ENCODE results near the gene DOC2A. TPM values are rescaled to one million over a fixed set of nuclear protein-coding genes. Genes with fewer than 3 reads are reported as not detected.
A peak's percentile ranks its signal among the peaks of the same experiment; 100 is the strongest.

The DOC2A gene
- total RNA-seq, 2 donors from 2014 or later = 6.2 to 9.9 TPM

DNA sequence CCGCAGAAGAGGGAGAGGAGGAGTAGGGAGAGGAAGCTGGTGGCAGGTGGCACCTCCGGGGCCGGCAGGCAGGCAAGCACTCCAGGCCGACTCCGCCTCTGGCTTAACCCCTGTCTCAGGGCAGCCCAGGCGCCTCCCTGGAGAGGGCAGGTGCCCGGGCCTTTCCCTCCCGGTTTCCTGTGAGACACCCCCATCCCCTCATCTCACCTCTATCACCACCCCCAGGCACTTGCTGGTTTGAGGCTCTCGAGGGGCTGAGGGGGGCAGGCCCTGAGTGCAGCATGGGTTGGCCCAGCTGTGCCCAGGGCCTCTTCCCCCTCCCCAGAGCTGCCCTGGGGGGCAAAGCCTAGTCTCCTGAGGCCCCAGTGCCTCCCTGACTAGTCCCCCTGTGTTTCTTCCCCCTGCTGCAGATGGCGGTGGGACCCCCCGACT lies 6.0 kb downstream of the DOC2A start:
- 86 to 92% methylated on average over 5 to 9 of the region's 11 CpGs for WGBS, 2 experiments (ENCODE audit: insufficient coverage in 1 of 2, insufficient read length in 1 of 2)
- Histone ChIP-seq H3K4me1 (ENCODE audit: control insufficient read depth, insufficient read depth, low read length) (no peaks in the 10 kb centered on the region), H3K9me3 (ENCODE audit: control insufficient read depth, low read length) (no peaks in the 10 kb centered on the region), H3K4me3 (ENCODE audit: low read length) (no peak overlapping the region), H3K36me3 (ENCODE audit: control insufficient read depth, insufficient read depth, low read length) (peaks cover 15% of the 10 kb centered on the region), H3K27me3 (ENCODE audit: control insufficient read depth, insufficient read depth, low read length, poor library complexity, severe bottlenecking) (peaks cover 1% of the 10 kb centered on the region), H3K27ac (ENCODE audit: low read depth, low read length) (no peak overlapping the region), H3K9ac (ENCODE audit: extremely low read depth, low read length, poor library complexity, severe bottlenecking) (no peak overlapping the region)
- no peak overlapping the region for H3K4me3 Mint-ChIP-seq
- no peak overlapping the region for H3K27ac Mint-ChIP-seq
- peaks cover 11% of the 10 kb centered on the region for H3K36me3 Mint-ChIP-seq (ENCODE audit: low read depth)
- no peaks in the 10 kb centered on the region for H3K9me3 Mint-ChIP-seq
- no peak for DNase-seq
- H3K4me1 Mint-ChIP-seq = no peaks in the 10 kb centered on the region
- H3K27me3 Mint-ChIP-seq (ENCODE audit: insufficient read depth) = peaks cover 18% of the 10 kb centered on the region
- TF ChIP-seq, protein P1, sequence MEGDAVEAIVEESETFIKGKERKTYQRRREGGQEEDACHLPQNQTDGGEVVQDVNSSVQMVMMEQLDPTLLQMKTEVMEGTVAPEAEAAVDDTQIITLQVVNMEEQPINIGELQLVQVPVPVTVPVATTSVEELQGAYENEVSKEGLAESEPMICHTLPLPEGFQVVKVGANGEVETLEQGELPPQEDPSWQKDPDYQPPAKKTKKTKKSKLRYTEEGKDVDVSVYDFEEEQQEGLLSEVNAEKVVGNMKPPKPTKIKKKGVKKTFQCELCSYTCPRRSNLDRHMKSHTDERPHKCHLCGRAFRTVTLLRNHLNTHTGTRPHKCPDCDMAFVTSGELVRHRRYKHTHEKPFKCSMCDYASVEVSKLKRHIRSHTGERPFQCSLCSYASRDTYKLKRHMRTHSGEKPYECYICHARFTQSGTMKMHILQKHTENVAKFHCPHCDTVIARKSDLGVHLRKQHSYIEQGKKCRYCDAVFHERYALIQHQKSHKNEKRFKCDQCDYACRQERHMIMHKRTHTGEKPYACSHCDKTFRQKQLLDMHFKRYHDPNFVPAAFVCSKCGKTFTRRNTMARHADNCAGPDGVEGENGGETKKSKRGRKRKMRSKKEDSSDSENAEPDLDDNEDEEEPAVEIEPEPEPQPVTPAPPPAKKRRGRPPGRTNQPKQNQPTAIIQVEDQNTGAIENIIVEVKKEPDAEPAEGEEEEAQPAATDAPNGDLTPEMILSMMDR (conservative IDR thresholded peaks at IDR 0.05) = no peak

DNA sequence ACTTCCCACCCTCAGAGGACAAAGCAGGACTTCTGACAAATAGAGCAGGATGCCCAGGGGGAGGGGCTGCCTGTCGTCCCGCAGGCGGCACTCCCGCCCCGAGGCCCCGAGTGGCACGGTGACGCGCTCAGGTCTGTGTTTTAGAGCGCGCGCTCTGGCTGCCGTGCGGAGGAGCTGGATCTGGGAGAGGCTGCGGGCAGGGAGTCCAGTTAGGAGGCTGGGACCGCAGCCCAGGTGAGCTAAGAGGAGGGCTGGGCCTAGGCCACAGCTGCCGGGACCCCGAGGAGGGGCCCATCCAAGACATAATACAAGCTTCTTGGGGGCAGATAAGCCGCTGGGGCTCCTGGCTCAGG lies 6.4 kb downstream of the DOC2A start:
- Mint-ChIP-seq H3K4me3 (no peak overlapping the region), H3K36me3 (ENCODE audit: low read depth) (peaks cover 15% of the 10 kb centered on the region), H3K27ac (no peak overlapping the region), H3K9me3 (no peaks in the 10 kb centered on the region), H3K4me1 (no peaks in the 10 kb centered on the region), H3K27me3 (ENCODE audit: insufficient read depth) (peaks cover 14% of the 10 kb centered on the region)
- Histone ChIP-seq H3K27ac (ENCODE audit: low read depth, low read length) (no peak overlapping the region), H3K27me3 (ENCODE audit: control insufficient read depth, insufficient read depth, low read length, poor library complexity, severe bottlenecking) (no peaks in the 10 kb centered on the region), H3K9ac (ENCODE audit: extremely low read depth, low read length, poor library complexity, severe bottlenecking) (no peak overlapping the region), H3K9me3 (ENCODE audit: control insufficient read depth, low read length) (no peaks in the 10 kb centered on the region), H3K4me1 (ENCODE audit: control insufficient read depth, insufficient read depth, low read length) (no peaks in the 10 kb centered on the region), H3K4me3 (ENCODE audit: low read length) (no peak overlapping the region), H3K36me3 (ENCODE audit: control insufficient read depth, insufficient read depth, low read length) (peaks cover 15% of the 10 kb centered on the region)
- WGBS, 2 experiments (ENCODE audit: insufficient coverage in 1 of 2, insufficient read length in 1 of 2) = 94 to 97% methylated on average over 10 to 19 of the region's 19 CpGs
- DNase-seq = no peak
- TF ChIP-seq, protein P1 (conservative IDR thresholded peaks at IDR 0.05) = no peak

DNA sequence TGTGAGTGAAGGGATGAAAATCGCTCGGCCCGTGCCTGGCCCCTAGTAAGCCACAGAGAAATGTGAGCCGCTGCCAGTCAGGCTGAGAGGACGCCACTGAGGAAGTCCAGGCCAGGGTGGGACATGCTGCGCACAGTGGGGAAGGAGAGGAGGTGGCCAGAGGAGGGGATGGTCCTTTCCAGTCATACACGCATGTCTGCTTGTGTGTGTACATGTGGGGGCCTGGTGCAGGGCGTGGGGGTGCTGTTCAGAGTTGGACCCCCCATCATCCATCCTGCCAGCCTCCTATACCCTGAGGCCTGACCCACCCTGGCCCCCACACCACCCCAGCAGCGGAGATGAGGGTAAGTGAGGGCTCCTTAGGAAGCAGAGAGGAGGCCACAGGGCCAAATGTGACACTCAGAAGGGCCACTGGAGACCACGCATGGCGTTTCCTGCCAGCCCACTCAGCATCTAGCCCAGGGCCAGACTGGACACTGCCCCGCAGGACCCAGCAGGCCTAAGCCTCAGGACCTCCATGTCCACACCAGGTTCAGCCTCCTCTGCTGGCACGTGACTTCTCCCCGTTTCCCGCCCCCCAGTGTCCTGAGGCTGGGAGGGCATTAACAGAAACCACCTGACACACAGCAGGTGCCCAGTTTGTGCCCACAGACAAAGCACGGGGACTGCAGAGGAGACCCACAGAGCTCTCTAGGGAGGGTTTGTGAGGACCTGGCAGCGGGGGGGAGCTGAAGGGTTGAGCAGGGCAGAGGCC lies 7.0 kb downstream of the DOC2A start:
- no peaks in the 10 kb centered on the region for H3K9me3 Mint-ChIP-seq
- no peaks in the 10 kb centered on the region for H3K4me1 Mint-ChIP-seq
- H3K36me3 ChIP-seq (ENCODE audit: control insufficient read depth, insufficient read depth, low read length) = peaks cover 15% of the 10 kb centered on the region
- no peak overlapping the region for H3K4me3 Mint-ChIP-seq
- peak overlapping the region; percentile 26 for H3K27ac Mint-ChIP-seq
- TF ChIP-seq, protein P1 (conservative IDR thresholded peaks at IDR 0.05) = no peak
- H3K4me3 ChIP-seq (ENCODE audit: low read length) = no peak overlapping the region
- peaks cover 19% of the 10 kb centered on the region for H3K36me3 Mint-ChIP-seq (ENCODE audit: low read depth)
- no peaks in the 10 kb centered on the region for H3K27me3 ChIP-seq (ENCODE audit: control insufficient read depth, insufficient read depth, low read length, poor library complexity, severe bottlenecking)
- no peak for DNase-seq
- 92 to 98% methylated on average over 13 to 17 of the region's 17 CpGs for WGBS, 2 experiments (ENCODE audit: insufficient coverage in 1 of 2, insufficient read length in 1 of 2)
- no peak overlapping the region for H3K27ac ChIP-seq (ENCODE audit: low read depth, low read length)
- H3K27me3 Mint-ChIP-seq (ENCODE audit: insufficient read depth) = peaks cover 9% of the 10 kb centered on the region
- no peak overlapping the region for H3K9ac ChIP-seq (ENCODE audit: extremely low read depth, low read length, poor library complexity, severe bottlenecking)
- no peaks in the 10 kb centered on the region for H3K4me1 ChIP-seq (ENCODE audit: control insufficient read depth, insufficient read depth, low read length)
- H3K9me3 ChIP-seq (ENCODE audit: control insufficient read depth, low read length) = no peaks in the 10 kb centered on the region

Data from endodermal cell (in vitro differentiated cells).